ENCODE measurements around the gene COA7. TPM values are rescaled to one million over a fixed set of nuclear protein-coding genes. Genes with fewer than 3 reads are reported as not detected.

COA7 gene
- total RNA-seq, result 9.5 and 9.9 TPM in 2 replicates

GRCh38 chr1:52697795-52698674, at the start of gene COA7:
Gene COA7, minus strand, starts transcription at chr1:52698347. Its CDS starts 21 bp downstream, at chr1:52698326.

GRCh38 chr1:52726265-52727113, 28.3 kb upstream of the COA7 start, which contains the start of gene ZYG11B:
Gene ZYG11B, plus strand, starts transcription at chr1:52726453. Its CDS starts 201 bp downstream, at chr1:52726654.

Other genes starting within 250 kb of the COA7 start
- gene TUT4, start 145.3 kb downstream of the COA7 start, total RNA-seq, result 12.9 and 13.8 TPM in 2 replicates
- 52.2 and 55.5 TPM in 2 replicates for gene GPX7, start 96.0 kb downstream of the COA7 start, total RNA-seq
- gene SHISAL2A, start 65.2 kb downstream of the COA7 start, total RNA-seq, result not detected in 2 replicates
- 19.5 and 25.6 TPM in 2 replicates for gene ZYG11B, start 28.1 kb upstream of the COA7 start, total RNA-seq
- gene ZYG11A, start 144.4 kb upstream of the COA7 start, total RNA-seq, result 0.59 and 0.84 TPM in 2 replicates
- gene ECHDC2, start 223.4 kb upstream of the COA7 start, total RNA-seq, result 8.8 and 11.4 TPM in 2 replicates
- 72.4 and 83.9 TPM in 2 replicates for gene SCP2, start 228.9 kb upstream of the COA7 start, total RNA-seq

Measured in bronchus fibroblast of lung (primary cell).